Stimulated activated CD4-positive, alpha-beta T cell treated with anti-CD3 and anti-CD28 coated beads, Interleukin-12 subunit alpha, Interleukin-12 subunit beta, amount 100 ng/mL, for 4 hours (primary cell): ENCODE data around the gene SGTA.

ENCODE experiments used
- DNase-seq: peaks from one replicate; pipeline ENCODE4 v3.0.0-alpha.2; 2020

Gene SGTA

DNA sequence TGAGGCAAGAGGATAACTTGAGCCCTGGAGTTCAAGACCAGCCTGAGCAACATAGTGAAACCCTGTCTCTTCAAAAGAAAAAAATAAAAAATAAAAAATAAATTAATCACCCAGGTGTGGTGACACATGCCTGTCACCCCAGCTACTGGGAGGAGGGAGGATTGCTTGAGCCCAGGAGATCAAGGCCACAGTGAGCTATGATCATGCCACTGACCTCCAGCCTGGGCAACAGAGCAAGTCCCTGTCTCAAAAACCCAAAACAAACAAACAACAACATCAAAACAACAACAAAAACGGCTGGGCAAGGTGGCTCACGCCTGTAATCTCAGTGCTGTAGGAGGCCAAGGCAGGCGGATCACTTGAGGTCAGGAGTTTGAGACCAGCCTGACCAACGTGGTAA is 39.0 kb downstream of the SGTA start:
- no peak for DNase-seq

DNA sequence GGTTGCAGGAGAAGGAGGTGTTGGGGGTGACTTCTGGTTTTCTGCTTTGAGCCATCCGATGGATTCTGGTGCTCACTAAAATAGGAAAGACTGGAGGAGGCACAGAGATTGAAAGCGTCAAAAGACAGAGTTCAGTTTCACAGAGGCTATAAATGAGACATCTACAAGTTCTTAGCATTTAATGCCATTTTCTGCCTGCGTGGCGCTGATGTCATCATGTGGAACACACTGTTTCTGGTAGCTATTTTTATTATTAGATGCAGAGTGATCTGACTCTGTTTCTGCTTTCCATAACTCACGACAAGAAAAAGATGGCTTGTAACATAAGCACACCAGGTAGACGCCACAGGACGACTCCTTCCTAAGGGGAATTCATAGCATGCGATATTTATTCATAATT is 40.0 kb downstream of the SGTA start:
- DNase-seq: no peak

DNA sequence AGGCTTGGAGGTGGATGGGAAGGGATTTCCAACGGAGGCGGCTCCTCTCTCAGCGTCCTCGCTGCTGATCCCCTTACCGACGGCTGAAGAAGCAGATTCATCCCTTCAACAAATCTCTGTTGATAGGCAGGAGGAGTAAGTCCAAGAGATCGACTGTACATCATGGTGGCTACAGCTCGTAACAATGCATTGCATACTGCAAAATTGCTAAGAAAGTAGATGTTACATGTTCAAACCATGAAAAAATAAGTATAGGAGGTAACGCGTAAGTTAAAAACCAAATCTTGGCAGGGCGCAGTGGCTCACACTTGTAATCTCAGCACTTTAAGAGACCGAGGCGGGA is 42.8 kb downstream of the SGTA start:
- DNase-seq: no peak

DNA sequence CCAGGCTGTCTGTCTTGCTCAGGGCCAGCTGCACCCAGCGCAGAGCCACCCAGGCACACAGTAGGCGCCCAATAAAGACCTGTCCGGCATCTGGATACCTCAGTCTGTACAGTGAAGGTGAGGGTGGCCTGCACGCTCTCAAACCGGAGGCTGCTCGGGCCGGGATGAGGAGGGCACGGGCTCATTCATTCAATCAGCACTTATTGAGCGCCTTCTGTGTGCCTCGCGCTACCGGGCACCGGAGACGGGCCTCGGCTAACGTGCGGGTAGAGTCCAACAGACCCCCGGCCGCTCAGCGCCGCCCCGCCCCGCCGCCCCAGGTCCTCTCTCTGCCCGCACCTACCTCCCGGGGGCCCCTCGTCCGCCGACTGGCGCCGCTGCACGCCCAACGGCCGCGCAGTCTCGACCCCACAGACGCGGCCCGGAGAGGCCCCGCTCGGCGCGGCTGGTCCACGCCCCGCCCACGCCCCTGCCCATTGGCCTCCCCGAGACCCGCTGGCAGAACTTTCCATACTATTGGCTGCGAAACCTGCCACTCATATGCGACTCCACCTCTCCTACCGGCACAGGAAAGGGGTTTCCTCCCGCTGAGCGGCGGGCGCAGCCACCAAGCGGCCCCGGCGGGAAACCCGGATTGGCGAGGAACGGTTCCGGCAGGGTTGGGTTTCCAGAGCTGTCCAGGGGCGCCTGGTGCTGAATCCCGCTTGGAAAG is 43.3 kb downstream of the SGTA start, which contains the start of gene SLC39A3:
Gene SLC39A3, minus strand, starts transcription at position 416 of the 712 bp plus-strand sequence. CDS start 2,760 bp downstream, outside the sequence.
- peak; percentile 99 for DNase-seq

DNA sequence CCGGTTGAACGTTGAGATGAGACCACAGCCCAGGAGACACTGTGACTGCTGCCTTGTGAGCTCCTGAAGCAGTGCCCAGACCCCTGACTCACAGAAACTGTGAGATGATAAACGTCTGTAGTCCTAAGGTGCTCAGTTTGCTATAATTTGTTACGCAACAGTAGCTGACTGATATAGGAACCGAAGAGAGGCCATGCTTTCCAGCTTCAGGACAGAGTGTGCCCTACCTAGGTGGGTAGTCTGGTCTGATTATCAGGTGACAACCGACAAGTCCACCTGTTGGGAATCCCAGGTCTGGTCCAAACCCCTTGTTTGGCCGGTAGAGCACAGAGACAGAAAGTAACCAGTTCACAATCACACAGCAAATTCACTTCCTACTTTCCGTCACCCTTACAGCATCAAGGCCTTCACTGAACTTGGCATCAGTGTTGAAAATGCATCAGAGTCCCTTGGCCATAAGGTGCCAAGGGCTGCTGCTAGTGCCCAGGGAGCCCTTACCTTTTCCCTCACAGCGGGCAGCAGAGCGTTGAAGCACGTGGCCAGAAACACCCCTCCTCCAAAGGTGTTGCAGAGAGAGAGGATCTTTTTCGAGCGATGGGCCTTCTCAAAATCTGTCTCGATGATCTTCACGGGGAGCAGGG is 46.4 kb downstream of the SGTA start:
- no peak for DNase-seq

DNA sequence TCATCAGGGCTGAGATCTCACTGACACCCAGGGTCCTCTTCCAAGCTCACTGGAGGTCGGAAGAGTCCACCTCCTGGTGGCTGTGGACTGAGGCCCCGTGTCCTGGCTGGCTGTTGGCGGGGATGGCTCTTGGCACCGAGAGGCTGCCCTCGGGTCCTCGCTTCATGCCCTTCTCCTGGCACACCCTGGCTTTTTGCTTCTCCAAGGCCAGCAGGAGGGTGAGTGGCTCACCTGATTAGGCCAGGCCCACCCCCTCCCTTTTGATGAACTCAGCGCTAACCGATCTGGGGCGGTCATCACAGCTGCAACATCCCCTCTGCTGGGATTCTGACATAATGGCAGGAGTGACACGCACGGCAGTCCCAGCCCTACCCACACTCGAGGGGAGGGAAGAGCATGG is 47.7 kb downstream of the SGTA start:
- no peak for DNase-seq

DNA sequence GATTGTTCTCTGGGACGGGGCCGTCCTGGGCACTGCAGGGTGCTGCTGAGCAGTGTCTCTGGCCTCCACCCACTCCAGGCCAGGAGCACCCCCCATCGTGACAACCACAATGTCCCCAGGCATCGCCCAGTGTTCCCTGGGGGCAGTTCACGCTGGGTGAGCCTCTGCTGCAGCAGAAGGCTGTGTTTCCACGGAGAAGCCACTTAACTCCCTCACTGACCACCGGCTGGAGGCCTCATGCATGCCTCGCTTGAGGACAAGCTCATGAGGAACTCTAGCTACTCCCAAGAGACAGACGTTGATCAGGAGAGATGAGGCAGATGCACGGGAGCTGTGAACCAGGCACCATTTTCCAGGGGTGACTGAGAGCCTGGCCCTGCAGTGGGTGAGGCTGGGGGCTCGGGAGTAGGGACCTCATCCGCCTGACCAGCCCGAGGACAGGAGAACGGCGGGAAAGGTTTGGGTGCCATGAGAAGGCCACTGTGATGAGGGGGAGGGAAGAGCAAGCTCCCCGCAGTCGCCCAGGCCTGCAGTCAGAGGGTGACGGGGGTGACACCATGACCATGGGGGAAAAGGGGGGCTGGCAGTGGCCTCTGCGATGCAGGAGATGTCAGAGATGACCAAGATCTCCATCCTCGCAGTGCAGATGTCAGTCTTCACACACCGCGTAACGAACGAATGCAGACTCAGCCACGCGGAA is 48.3 kb downstream of the SGTA start:
- no peak for DNase-seq

DNA sequence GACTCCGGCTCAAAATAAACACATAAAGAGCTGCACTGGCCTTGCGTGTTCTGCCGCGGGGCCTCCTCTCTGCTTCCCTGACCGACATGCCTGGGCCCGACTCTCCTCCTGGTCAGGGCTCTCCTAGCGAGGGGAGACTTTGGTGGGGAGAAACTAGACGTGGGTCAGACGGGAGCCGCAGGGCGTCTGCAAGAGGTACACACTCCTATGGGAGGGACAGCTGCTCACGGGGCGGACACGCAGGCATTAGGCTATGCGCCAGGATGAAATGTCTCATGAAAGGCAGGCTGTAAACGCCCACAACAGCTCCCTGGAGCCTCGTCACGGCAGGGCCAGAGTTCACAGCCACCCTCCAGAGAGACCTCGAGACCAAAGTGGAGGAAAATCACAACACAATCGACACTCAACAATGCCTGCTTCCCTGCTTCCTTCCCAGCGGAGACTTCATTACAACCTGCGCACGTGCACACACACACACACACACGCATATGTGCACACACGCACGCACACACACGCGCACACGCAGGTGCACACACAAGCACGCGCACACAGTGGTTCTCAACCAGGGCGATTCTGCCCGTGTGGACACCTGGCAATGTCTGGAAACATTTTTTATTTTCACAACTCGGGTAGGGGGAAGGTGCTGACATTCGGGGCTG is 49.0 kb downstream of the SGTA start:
- DNase-seq: no peak

DNA sequence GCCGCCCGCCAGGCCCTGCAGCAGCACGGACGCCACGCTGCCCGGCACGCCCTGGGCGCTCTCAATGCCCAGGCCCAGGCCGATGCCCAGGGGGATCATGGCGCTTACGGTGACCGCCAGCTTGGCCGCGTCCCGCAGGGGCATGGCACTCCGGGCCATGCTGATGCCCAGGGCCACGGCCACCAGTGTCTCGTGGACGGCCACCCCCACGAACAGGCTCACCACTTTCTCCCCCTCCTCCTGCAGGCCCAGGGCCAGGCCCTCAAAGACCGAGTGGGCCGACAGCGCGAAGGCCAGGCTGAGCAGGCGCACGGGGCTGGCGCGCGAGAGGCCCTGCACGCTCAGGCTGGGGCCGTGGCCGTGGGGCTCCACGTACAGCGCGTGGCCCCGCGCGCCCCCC is 50.2 kb downstream of the SGTA start:
- no peak for DNase-seq

DNA sequence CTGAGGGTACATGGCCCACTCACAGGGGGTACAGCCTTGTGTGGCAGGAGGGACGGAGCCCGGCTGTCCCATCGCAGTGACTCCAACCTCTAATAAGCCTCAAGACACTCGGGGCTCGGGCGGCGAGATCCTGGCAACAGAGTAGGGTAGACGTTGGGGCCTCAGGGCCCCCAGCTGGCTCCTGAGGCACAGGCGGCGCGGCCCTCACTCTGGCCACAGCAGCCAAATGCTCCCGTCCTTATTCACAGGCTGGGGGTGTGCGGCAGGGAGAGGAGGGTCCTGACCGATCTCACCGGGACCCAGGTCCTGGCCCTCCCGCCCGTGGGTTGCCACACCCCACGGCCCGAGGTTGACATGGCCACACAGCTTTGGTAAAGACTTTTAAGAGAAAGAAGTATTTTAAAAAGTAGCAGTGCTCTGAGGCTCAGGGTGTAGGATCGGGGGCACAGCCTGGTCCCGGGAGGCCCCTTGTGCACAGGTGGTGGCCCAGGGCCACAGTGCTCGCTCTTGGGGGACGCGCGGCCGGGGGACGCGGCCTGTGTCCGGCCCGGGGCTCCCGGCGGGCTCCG is 50.8 kb downstream of the SGTA start:
- DNase-seq: no peak

DNA sequence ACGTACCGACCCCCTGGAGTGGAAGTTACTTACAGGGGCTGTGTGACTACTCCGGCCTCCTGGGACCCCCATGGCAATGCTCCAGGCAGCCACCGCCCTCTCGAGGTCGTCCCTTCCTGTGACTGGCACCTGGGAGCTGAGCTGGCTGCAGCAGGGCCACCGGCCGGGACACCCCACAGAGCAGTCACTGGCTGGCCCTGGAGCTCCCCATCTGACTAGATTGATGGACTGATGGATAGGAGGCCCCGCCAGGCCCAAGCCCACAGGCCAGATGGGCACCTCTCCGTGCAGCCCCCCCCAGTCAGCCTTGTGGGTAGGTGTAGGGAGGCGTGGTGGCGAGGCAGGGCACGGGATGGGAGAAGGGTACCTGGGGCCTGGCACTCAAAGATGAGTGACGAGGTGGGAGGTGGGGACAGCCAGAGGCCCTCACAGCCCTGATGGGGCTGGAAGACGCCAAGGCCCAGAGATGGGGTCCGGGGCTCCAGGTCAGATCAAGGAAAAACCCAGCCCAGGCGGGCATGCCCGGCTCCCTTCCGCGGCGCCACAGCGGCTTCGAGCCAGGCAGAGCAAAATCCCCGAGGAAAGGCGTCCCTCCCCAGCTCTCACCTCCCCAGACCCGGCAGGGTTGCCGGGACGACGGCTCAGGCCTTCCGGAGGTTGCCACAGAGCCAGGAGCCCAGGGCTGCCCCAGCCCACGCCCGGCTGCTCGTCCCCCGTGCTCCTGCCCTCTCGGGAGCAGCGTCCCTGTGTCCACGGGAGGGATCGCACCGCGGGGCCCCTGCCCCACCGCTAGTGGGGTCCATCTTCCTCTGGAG is 51.7 kb downstream of the SGTA start:
- no peak for DNase-seq

DNA sequence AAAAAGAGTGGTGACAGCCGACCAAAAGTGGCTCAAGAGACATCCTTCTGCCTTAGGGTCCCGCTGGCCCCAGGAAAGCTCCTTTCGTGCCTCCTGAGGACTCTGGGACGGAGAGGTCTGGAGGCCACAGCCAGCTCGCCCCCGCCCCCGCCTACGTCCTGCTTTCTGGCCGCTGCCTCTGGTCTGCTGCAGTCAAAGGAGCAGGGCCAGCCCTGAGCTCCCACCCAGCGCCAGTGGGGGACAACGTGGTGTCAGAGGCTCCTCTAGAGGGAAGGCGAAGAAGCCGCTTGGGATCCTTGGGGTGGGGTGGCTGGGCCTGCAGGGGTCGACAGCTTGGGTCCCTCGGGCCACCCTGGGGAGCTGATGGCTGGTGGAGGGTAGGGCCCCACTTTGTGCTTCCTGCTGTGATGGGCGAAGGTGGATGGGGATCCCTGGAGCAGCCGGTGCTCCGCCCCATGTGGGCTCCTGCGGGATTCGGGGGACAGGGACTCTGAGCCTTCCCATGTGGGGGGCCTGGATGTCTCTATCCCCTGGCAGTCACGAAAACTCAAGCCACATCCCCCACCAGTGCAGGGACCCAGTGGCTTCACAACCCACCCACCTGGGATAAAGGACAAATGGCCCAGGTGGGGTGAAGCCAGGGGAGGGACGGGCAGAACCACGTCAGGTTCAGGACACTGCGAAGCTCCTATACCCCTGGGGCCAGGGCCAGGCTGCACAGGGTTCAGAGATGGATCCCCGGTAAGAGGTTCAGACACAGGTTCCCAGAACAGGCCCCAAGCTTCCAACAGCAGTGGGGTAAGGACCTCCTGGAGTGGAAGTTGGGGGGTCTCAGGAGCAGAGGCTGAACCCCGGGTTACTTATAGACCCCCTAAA is 52.9 kb downstream of the SGTA start:
- DNase-seq: no peak

DNA sequence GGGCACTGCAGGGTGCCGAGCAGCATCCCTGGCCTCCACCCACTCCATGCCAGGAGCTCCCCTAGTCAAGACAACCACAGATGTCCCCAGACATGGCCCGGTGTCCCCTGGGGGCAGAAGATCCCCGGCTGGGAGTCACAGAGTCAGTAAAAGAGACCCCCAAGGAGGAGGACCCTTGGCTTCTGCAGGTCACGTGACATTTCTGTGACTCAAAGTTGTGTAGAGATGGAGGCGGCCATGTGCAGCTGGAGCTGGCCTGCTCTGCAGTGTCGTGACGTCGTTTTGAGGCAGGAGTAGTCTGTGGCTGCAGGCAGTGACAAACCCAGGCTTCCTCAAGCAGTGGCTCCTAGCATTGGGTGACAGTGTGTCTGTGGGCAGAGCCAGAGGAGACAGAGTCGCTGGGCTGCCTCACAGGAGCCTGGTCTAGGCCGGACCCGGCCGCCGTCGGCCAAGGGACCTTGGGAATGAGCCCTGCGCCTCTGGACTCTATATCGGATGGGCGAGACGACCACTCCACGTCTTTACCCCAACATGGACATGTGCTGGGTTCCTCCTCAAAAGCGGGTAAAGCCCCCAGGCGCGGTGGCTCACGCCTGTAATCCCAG is 54.2 kb downstream of the SGTA start:
- DNase-seq: no peak

DNA sequence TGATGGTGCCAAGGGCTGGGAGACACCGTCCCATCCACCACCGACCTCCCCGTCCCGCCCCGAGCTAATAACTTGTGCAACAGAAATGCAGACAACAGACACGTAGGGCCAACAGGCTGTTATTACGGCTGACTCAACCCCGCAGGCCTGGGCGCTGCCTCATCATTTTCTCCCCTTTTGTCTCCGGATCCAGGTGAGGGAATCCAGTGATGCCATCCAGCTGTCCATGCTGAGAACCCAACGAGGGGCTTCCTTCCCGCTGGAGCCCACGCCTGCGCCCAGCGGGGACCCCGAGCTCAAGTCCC is 55.5 kb downstream of the SGTA start:
- DNase-seq: no peak

DNA sequence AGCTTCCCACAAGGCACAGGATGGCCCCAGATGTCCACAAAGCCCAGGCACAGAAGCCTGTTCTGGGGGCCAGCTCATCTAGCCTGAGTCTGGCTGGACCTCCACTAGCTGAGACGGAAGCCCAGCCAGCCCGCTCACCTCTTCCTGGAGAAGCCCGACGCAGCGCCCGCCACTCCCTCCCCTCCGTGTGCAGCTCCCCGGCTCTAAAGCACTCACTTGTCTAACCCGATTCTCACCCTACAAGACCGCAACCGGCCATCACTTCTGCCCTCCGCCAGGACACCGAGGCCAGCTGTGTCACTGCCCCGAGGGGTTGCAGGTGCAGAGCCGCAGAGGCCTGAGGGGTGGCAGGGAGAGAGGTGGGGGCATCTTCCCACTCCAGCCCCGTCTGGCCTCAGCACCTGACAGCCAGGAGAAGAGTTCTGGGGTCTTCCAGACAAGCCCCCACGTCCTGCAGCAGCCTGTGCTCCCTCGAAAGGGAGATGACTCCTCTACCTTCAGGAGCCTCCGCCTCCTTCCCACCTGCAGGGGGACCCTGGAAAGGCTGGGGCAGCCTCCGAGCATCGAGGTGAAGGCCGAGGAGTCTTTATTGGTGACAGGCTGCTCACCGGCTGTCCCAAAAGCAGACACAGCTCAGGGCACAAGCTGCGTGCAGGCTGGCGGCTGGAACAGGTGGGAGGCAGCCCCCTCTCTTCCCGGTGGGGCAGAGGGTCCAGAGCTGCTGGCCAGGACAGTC is 56.0 kb downstream of the SGTA start:
- no peak for DNase-seq

DNA sequence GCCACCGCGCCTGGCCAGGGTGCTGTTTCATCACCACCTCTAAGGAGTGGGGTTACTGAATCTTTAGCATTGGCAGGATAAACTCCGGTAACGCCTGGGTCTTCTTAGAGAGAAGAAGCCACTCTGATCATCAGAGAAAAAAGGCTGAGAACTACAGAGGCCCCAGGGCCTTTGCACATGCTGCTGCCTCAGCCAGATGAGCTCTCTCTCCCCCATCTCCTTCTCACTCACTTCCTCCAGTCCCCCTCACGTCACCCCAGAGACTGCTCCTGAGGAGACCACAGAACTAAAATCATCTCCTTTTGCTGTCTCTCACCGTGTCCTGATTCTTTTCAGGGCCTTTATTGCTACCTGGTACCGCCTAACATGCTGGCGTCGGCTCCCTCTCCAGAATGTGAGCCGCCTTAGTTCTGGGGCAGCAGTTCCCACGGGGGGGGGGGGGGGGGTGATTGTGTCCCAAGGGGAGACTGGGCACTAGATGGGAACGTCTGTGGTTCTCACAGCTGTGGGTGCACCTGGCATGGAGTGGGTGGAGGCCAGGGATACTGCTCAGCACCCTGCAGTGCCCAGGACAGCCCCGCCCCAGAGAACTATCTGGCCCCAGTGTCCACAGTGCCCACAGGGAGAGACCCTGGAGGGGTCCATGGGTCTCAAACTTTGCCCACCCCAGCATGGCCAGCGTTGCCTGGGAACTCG is 56.8 kb downstream of the SGTA start:
- no peak for DNase-seq

DNA sequence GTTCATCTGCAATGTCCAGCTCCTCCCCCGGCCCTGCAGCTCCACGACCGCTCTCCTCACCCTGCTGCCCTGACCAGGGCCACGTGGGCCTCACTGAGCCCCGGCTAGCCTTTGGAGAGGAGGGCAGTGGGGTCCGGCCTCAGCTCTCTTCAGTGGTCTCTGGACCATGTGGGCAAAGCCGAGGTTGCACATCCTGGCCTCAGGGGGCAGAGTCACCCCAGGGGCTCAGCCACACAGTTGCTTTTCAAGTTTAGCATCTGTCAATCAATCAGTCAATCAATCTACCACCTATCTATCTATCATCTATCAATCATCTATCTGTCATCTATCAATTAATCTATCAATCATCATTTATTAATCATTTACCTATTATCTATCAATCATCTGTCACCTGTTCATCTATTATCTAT is 58.9 kb downstream of the SGTA start:
- no peak for DNase-seq

DNA sequence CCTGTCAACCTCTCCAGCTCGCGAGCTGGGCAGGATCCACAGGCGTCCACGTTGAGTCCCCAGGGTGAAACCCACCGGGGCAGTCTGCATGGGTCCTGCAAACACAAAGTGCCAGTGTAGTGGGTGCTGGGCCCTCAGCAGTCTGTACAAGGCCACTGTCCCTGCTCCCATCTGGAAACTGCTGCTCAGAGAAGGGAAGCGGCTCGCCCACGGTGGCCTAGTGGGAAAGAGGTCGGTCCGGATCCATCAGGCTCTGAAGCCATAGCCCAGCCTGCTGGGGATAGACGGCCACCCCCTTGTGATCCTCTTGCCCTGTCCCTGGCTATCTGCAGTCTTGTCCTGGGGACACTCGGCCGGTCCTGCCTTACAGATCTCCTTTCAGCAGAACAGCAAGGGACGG is 59.3 kb downstream of the SGTA start:
- no peak for DNase-seq

DNA sequence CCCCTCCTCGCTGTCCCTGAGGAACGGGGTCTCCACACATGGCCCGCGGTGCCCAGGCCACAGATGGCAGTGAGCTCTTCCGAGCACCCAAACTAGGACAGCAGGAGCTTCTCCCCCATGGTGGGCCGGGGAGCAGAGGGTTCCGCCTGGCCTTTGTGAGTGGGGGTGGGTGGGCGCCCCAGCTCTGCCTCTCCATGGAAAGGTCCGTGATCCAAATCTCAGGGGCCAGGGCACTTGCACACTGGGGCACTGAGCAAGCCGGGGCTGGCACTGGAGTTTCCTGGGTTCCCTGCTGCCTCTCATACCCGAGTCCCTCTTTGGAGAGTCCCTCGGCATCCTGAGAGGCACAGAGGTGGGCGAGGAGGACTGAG is 59.7 kb downstream of the SGTA start:
- DNase-seq: no peak
